HK-2 (cell line): ENCODE data around the gene GIMAP8.
"Not testable (repeated sequence)": the region's sequence is repeated elsewhere in the genome, so short reads cannot be mapped to it uniquely, and the experiment has no call there.

Experiments used
- DNase-seq: peaks from one replicate; pipeline ENCODE4 v3.0.0-alpha.2; 2018; ENCODE audit not compliant: unreplicated experiment

GIMAP8 gene

GRCh38 chr7:150514748-150515222, 64.4 kb downstream of the GIMAP8 start, which contains the start of gene GIMAP7:
Gene GIMAP7 (plus strand): TSS chr7:150514872. CDS start chr7:150519975, 5,103 bp downstream.
- no peak for DNase-seq

- no peak for DNase-seq
Observed at GRCh38 chr7:150515248-150516147, 65.1 kb downstream of the GIMAP8 start.

GRCh38 chr7:150516956-150517745, 66.7 kb downstream of the GIMAP8 start:
- DNase-seq = no peak

- DNase-seq = no peak
Observed at GRCh38 chr7:150519310-150519709, 68.9 kb downstream of the GIMAP8 start.

- no peak for DNase-seq
Observed at GRCh38 chr7:150520145-150520544, 69.7 kb downstream of the GIMAP8 start.

GRCh38 chr7:150522931-150523330, 72.5 kb downstream of the GIMAP8 start:
- DNase-seq = not testable (repeated sequence)

- DNase-seq = no peak
Observed at GRCh38 chr7:150524018-150524417, 73.6 kb downstream of the GIMAP8 start.
